Natural killer cell (primary cell): ENCODE results near the gene TENM3. TPM values are rescaled to one million over a fixed set of nuclear protein-coding genes. Genes with fewer than 3 reads are reported as not detected.

Experiments used
- ATAC-seq, 3 donors: fragments of 150-1000 bp in 2 of 3; fragments of 200-7000 bp in 1 of 3; cut with Tn5 transposase; 1 replicate in 1 of 3; 2 replicates in 2 of 3; pipeline ENCODE4 v1.10.0; 2021; ENCODE audit warnings: mild to moderate bottlenecking in 2 of 3, moderate library complexity in 2 of 3
- DNase-seq, 2 donors: peaks; one replicate each; pipeline versions ENCODE4 v3.0.0 to v3.0.0-alpha.2; 2013 to 2021; ENCODE audit warnings: mixed read lengths in 1 of 2
- H3K27ac ChIP-seq: one replicate; pipeline ENCODE4 v1.5.1; 2013; ENCODE audit warnings: mild to moderate bottlenecking, low read length
- H3K27me3 ChIP-seq: one replicate; pipeline ENCODE4 v1.6.1; 2013; ENCODE audit warnings: low read length; ENCODE audit not compliant: control insufficient read depth, insufficient read depth
- H3K36me3 ChIP-seq: one replicate; pipeline ENCODE4 v1.6.1; 2013; ENCODE audit warnings: low read length; ENCODE audit not compliant: control insufficient read depth, insufficient read depth
- H3K4me1 ChIP-seq: one replicate; pipeline ENCODE4 v1.6.1; 2013; ENCODE audit warnings: low read length; ENCODE audit not compliant: control insufficient read depth, insufficient read depth
- H3K4me3 ChIP-seq: one replicate; pipeline ENCODE4 v1.5.1; 2013; ENCODE audit warnings: low read length
- H3K9me3 ChIP-seq: one replicate; pipeline ENCODE4 v1.6.1; 2013; ENCODE audit warnings: low read length; ENCODE audit not compliant: control insufficient read depth, insufficient read depth
- H3K27ac Mint-ChIP-seq, 2 donors: one replicate each; pipeline ENCODE4 v1.8.0; 2022; ENCODE audit warnings: mild to moderate bottlenecking in 2 of 2, mixed read lengths in 2 of 2, moderate library complexity in 1 of 2
- H3K27me3 Mint-ChIP-seq, 2 donors: one replicate each; pipeline ENCODE4 v1.8.0; 2022; ENCODE audit warnings: low read depth in 2 of 2, mixed read lengths in 2 of 2
- H3K36me3 Mint-ChIP-seq: one replicate; pipeline ENCODE4 v1.8.0; 2022; ENCODE audit warnings: mixed read lengths
- H3K4me1 Mint-ChIP-seq, 2 donors: one replicate each; pipeline ENCODE4 v1.8.0; 2022; ENCODE audit warnings: mixed read lengths in 2 of 2
- H3K4me3 Mint-ChIP-seq: one replicate; pipeline ENCODE4 v1.8.0; 2022; ENCODE audit warnings: mild to moderate bottlenecking, moderate library complexity, mixed read lengths
- H3K9me3 Mint-ChIP-seq, 2 donors: one replicate each; pipeline ENCODE4 v1.8.0; 2022; ENCODE audit warnings: mixed read lengths in 2 of 2
- CTCF ChIP-seq: fragments of 200-600 bp; IDR thresholded peaks from one replicate; pipeline ENCODE4 v1.8.0; 2022; ENCODE audit warnings: antibody characterized with exemption
- WGBS: methylation state at CpG from one replicate; pipeline ENCODE4 v1.1.7; 2013; ENCODE audit warnings: missing lambda C conversion rate; ENCODE audit not compliant: insufficient coverage; 5-methylcytosine and 5-hydroxymethylcytosine counted together
- intact Hi-C: fragments of 100-400 bp; cut with micrococcal nuclease; formaldehyde crosslinking; loops from one replicate; pipeline ENCODE4 v1.14.2; 2022
- total RNA-seq, 4 donors: library from RNA; stranded (reverse); fragments of 120-200 nt in 1 of 4; gene quantifications; one replicate each; pipeline versions ENCODE4 v1.2.3 to v1.2.4, GENCODE V29; 2013 to 2022

The TENM3 gene
- total RNA-seq, 3 donors from 2014 or later (not counting 1 experiment from before 2014, with no cell fraction given), result not detected

DNA sequence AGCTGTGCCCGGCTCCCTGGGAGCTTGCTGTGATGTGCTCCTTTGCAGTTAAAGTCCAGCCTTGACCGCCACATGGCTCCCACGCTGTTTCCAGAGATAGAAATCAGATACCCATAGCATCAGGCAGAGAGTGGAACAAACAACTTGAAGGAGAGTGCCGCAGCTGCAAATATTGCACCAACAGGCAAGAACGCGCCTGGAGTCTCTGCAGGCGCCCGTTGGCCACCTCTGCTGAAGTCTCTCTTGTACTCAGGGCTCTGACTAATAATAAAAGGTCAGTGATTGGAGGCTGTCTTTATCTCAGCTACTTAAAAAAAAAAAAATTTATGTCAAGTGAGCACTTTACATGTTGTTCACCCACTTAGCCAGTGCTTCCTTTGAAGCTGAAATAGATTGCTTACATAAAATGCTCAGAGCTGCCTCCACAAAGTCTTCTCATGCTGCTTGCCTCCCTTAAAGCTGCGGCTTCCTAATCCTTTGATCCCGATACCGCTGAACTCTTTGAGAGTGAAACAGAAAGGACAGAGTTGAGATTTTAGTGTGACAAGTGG, 30.9 kb upstream of the TENM3 start:
- Mint-ChIP-seq H3K9me3 (peaks cover 3 to 5% of the 10 kb centered on the region in 2 donors), H3K4me1 (no peaks in the 10 kb centered on the region), H3K36me3 (no peaks in the 10 kb centered on the region), H3K4me3 (no peak overlapping the region), H3K27ac (no peak overlapping the region), H3K27me3 (no peaks in the 10 kb centered on the region)
- H3K9me3 ChIP-seq, result no peaks in the 10 kb centered on the region
- ATAC-seq (no peak), DNase-seq (no peak)
- H3K27ac ChIP-seq, result no peak overlapping the region
- TF ChIP-seq CTCF, result no peak
- no peaks in the 10 kb centered on the region for H3K36me3 ChIP-seq
- no peaks in the 10 kb centered on the region for H3K4me1 ChIP-seq
- 78% methylated on average over 11 of the region's 11 CpGs for WGBS
- intact Hi-C loops, result no loop called here
- H3K4me3 ChIP-seq, result no peak overlapping the region
- H3K27me3 ChIP-seq, result no peaks in the 10 kb centered on the region

- Histone ChIP-seq H3K4me3 (no peak overlapping the region), H3K36me3 (no peaks in the 10 kb centered on the region), H3K9me3 (no peaks in the 10 kb centered on the region), H3K27me3 (no peaks in the 10 kb centered on the region), H3K4me1 (no peaks in the 10 kb centered on the region), H3K27ac (no peak overlapping the region)
- H3K27ac Mint-ChIP-seq, result no peak overlapping the region
- H3K27me3 Mint-ChIP-seq, result no peaks in the 10 kb centered on the region
- ATAC-seq (no peak), DNase-seq (no peak)
- no peak overlapping the region for H3K4me3 Mint-ChIP-seq
- H3K9me3 Mint-ChIP-seq, result peaks cover 3 to 5% of the 10 kb centered on the region in 2 donors
- no peak for TF ChIP-seq CTCF
- H3K4me1 Mint-ChIP-seq, result no peaks in the 10 kb centered on the region
- 88% methylated on average over 1 of the region's 1 CpG for WGBS
- no peaks in the 10 kb centered on the region for H3K36me3 Mint-ChIP-seq
- intact Hi-C loops, result no loop called here
Measured at GRCh38 chr4:182213004-182213403, 30.2 kb upstream of the TENM3 start.

GRCh38 chr4:182215148-182215547, 28.1 kb upstream of the TENM3 start:
- Histone ChIP-seq H3K9me3 (no peaks in the 10 kb centered on the region), H3K36me3 (no peaks in the 10 kb centered on the region), H3K27ac (no peak overlapping the region), H3K4me3 (no peak overlapping the region), H3K27me3 (no peaks in the 10 kb centered on the region), H3K4me1 (no peaks in the 10 kb centered on the region)
- TF ChIP-seq CTCF, result no peak
- ATAC-seq, result no peak
- no peak overlapping the region for H3K27ac Mint-ChIP-seq
- 94% methylated on average over 2 of the region's 3 CpGs for WGBS
- no peak overlapping the region for H3K4me3 Mint-ChIP-seq
- H3K36me3 Mint-ChIP-seq, result no peaks in the 10 kb centered on the region
- H3K4me1 Mint-ChIP-seq, result no peaks in the 10 kb centered on the region
- intact Hi-C loops, result no loop called here
- no peak for DNase-seq
- no peaks in the 10 kb centered on the region for H3K27me3 Mint-ChIP-seq
- peaks cover 3% of the 10 kb centered on the region in 2 donors for H3K9me3 Mint-ChIP-seq

GRCh38 chr4:182216005-182216404, 27.2 kb upstream of the TENM3 start:
- ATAC-seq (no peak), DNase-seq (no peak)
- Mint-ChIP-seq H3K9me3 (no peaks in the 10 kb centered on the region), H3K36me3 (no peaks in the 10 kb centered on the region), H3K27me3 (no peaks in the 10 kb centered on the region), H3K4me1 (no peaks in the 10 kb centered on the region), H3K27ac (no peak overlapping the region), H3K4me3 (no peak overlapping the region)
- Histone ChIP-seq H3K4me1 (no peaks in the 10 kb centered on the region), H3K27me3 (no peaks in the 10 kb centered on the region), H3K9me3 (no peaks in the 10 kb centered on the region), H3K36me3 (no peaks in the 10 kb centered on the region), H3K27ac (no peak overlapping the region), H3K4me3 (no peak overlapping the region)
- 87% methylated on average over 5 of the region's 5 CpGs for WGBS
- TF ChIP-seq CTCF, result no peak
- intact Hi-C loops, result no loop called here
